HG03175 (cell line): ENCODE results near the gene TET1.
"Not testable (repeated sequence)": the region's sequence is repeated elsewhere in the genome, so short reads cannot be mapped to it uniquely, and the experiment has no call there.

Source experiments
- ATAC-seq: cut with Tn5 transposase; IDR thresholded peaks from one replicate; pipeline ENCODE4 v1.9.1; 2021; ENCODE audit warnings: mild to moderate bottlenecking, moderate library complexity; ENCODE audit not compliant: unreplicated experiment

The TET1 gene

GRCh38 chr10:68560186-68560942 lies at the start of gene TET1:
TSS of gene TET1 (plus strand) at chr10:68560337. CDS start at chr10:68572339, 12,002 bp downstream.
- ATAC-seq, result no peak

GRCh38 chr10:68516216-68516615 lies 43.9 kb upstream of the TET1 start:
- ATAC-seq, result not testable (repeated sequence)

GRCh38 chr10:68516766-68517165 lies 43.4 kb upstream of the TET1 start:
- no peak for ATAC-seq

GRCh38 chr10:68517188-68517587 lies 42.9 kb upstream of the TET1 start:
- ATAC-seq, result no peak

- not testable (repeated sequence) for ATAC-seq
Observed at GRCh38 chr10:68518609-68519008, 41.5 kb upstream of the TET1 start.

- ATAC-seq, result not testable (repeated sequence)
Observed at GRCh38 chr10:68525490-68526038, 34.6 kb upstream of the TET1 start.

- ATAC-seq, result peak; percentile 46
Observed at GRCh38 chr10:68526634-68527307, 33.4 kb upstream of the TET1 start.

GRCh38 chr10:68536973-68537372 lies 23.2 kb upstream of the TET1 start:
- no peak for ATAC-seq

- ATAC-seq, result no peak
Observed at GRCh38 chr10:68537796-68538195, 22.3 kb upstream of the TET1 start.

GRCh38 chr10:68543004-68543918 lies 16.9 kb upstream of the TET1 start:
- ATAC-seq, result no peak

GRCh38 chr10:68550747-68551411 lies 9.3 kb upstream of the TET1 start:
- ATAC-seq, result peak; percentile 78

GRCh38 chr10:68553138-68553537 lies 7.0 kb upstream of the TET1 start:
- ATAC-seq, result no peak

GRCh38 chr10:68553599-68553998 lies 6.5 kb upstream of the TET1 start:
- ATAC-seq, result no peak

- ATAC-seq, result no peak
Observed at GRCh38 chr10:68558478-68558877, 1.7 kb upstream of the TET1 start.

GRCh38 chr10:68559251-68559650 lies 886 bp upstream of the TET1 start:
- no peak for ATAC-seq

GRCh38 chr10:68559841-68560185 lies 324 bp upstream of the TET1 start:
- ATAC-seq, result no peak

GRCh38 chr10:68560943-68561864 lies 1.1 kb downstream of the TET1 start:
- ATAC-seq, result no peak

GRCh38 chr10:68561865-68562649 lies 1.9 kb downstream of the TET1 start:
- ATAC-seq, result no peak
